BE2C (cell line): ENCODE measurements around the gene ANP32A.

ENCODE experiments used
- DNase-seq: peaks from one replicate; pipeline ENCODE4 v3.0.0-alpha.2; 2020
- H3K27me3 ChIP-seq: fragments of 250-450 bp; sonication (Bioruptor Pico); 2 replicates; pipeline ENCODE4 v1.5.1; 2020; ENCODE audit warnings: mild to moderate bottlenecking
- H3K36me3 ChIP-seq: fragments of 250-450 bp; sonication (Bioruptor Pico); 2 replicates; pipeline ENCODE4 v1.5.1; 2020; ENCODE audit warnings: mild to moderate bottlenecking
- H3K4me1 ChIP-seq: fragments of 250-450 bp; sonication (Bioruptor Pico); 2 replicates; pipeline ENCODE4 v1.5.1; 2020
- H3K4me3 ChIP-seq: 2 replicates; pipeline ENCODE4 v1.5.1; 2011; ENCODE audit warnings: low read depth, low read length
- H3K9me3 ChIP-seq: fragments of 250-450 bp; sonication (Bioruptor Pico); 2 replicates; pipeline ENCODE4 v1.5.1; 2020
- CTCF ChIP-seq: IDR thresholded peaks from 2 replicates; pipeline ENCODE4 v1.5.1; 2012; ENCODE audit warnings: mild to moderate bottlenecking, low read depth, low read length

The ANP32A gene

GRCh38 chr15:68812597-68813431, 7.9 kb downstream of the ANP32A start:
- DNase-seq = no peak

DNA sequence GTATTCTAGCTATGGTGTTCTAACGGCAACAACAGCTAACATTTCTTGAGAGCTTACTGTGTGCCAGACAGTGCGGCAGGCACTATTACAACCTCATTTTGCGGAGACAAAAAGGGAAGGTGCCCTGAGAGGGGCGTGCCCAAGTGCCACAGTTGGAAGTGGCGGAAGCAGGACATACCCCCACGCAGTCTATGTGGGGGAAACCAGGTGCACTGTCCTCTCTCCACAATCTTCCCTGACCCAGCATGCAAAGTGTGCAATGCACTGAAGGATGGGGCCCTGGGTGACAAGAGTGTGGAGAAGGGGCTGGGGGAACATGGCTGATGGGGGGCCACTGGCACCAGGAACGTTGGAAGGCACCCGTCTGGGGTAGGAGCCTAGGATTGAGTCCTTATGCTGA, 8.6 kb downstream of the ANP32A start:
- no peak for TF ChIP-seq CTCF
- Histone ChIP-seq H3K36me3 (peaks cover 42% of the 10 kb centered on the region), H3K4me1 (peaks cover 44% of the 10 kb centered on the region), H3K9me3 (no peaks in the 10 kb centered on the region), H3K27me3 (no peaks in the 10 kb centered on the region), H3K4me3 (no peak overlapping the region)
- DNase-seq = no peak

More at GRCh38 chr15:68812597-68813431, 7.9 kb downstream of the ANP32A start:
- Histone ChIP-seq H3K27me3 (no peaks in the 10 kb centered on the region), H3K4me1 (peaks cover 38% of the 10 kb centered on the region), H3K36me3 (peaks cover 37% of the 10 kb centered on the region), H3K9me3 (no peaks in the 10 kb centered on the region), H3K4me3 (no peak overlapping the region)
- TF ChIP-seq CTCF = no peak

DNA sequence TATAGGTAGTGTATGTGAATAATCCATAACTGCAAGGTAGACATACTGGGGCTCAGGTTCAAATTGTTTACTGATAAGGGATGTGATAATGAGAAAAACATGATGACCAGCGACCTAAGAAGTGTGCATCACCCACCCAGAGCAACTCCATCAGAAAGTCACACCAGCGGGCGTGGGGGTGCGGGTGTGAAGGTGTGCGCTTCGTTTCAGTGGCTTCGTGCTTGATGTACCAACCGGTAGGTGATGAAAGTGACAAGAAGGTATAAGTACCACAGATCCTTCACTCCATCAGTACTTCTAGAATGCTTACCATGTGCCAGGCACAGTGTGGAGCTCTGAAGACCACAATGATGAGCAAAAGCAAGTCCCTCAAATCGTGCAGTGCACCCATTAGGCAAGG, 11.2 kb downstream of the ANP32A start:
- Histone ChIP-seq H3K27me3 (no peaks in the 10 kb centered on the region), H3K4me1 (peaks cover 57% of the 10 kb centered on the region), H3K9me3 (no peaks in the 10 kb centered on the region), H3K36me3 (peaks cover 39% of the 10 kb centered on the region), H3K4me3 (no peak overlapping the region)
- DNase-seq = no peak
- no peak for TF ChIP-seq CTCF

DNA sequence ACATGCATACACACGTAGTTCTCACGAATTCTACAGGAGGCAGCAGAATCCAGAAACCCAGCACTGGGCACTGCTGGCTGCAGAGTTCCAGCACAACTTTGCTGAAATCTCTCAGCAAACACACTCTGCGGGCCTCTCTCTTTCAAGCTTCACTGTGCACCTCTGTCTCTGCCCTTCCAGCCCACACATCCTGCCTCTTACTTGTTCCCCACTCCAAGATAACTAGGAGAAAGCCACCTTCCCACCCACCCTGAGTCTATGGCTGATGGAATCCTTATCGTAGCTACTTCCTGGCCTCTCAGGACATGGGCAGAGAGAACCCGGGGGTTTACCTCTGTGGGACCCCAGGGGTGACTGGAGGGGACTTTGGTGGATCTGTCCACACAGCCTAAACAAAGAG, 11.9 kb downstream of the ANP32A start:
- Histone ChIP-seq H3K9me3 (no peaks in the 10 kb centered on the region), H3K4me1 (peaks cover 57% of the 10 kb centered on the region), H3K27me3 (no peaks in the 10 kb centered on the region), H3K4me3 (no peak overlapping the region), H3K36me3 (peaks cover 46% of the 10 kb centered on the region)
- TF ChIP-seq CTCF = no peak
- DNase-seq = no peak

DNA sequence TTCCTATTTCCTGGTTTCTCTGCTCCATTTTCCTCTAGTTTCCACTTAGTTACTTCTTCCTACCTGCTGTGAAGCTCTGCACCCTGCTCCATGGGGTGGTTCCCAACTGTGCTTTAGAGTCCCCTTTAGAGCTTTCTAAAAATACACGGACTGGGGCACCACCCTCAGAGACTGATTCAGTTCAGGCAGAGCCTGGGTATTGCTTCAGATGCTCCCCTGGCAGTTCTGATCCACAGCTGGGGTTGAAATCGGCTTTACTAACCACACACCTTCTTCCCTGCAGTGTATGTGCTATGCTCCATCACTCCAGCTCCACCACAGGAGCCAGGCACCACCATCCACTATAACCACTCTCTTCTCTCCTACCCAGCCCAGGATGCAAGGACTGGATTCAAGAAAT, 12.6 kb downstream of the ANP32A start:
- Histone ChIP-seq H3K9me3 (no peaks in the 10 kb centered on the region), H3K27me3 (no peaks in the 10 kb centered on the region), H3K4me3 (no peak overlapping the region), H3K4me1 (peaks cover 53% of the 10 kb centered on the region), H3K36me3 (peaks cover 49% of the 10 kb centered on the region)
- no peak for DNase-seq
- no peak for TF ChIP-seq CTCF

- peaks cover 47% of the 10 kb centered on the region for H3K36me3 ChIP-seq
- no peak for TF ChIP-seq CTCF
- H3K4me1 ChIP-seq = peaks cover 53% of the 10 kb centered on the region
- H3K27me3 ChIP-seq = no peaks in the 10 kb centered on the region
- H3K4me3 ChIP-seq = no peak overlapping the region
- DNase-seq = no peak
- H3K9me3 ChIP-seq = no peaks in the 10 kb centered on the region
These were observed 13.4 kb downstream of the ANP32A start for GRCh38 chr15:68807249-68807648.
